ENCODE measurements around the gene FFAR1.

The FFAR1 gene

DNA sequence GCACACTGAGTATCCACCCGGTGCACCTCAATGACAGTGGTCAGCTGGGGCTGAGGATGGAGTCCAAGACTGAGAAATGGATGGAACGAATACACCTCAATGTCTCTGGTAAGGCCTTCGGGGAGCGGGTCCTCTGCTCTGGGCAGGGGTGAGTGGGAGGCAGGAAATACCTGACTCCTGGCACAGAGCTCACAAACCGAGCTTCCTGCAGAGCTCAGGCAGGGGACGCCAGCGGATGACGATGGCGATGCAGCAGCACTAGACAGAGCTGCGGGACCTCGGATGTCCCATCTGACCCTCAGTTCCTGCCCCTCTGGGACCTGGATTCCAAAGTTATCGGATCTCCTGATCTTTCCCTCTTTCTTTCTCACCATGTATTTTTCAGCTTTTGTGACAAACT, 14.9 kb upstream of the FFAR1 start:
- H3K4me3 ChIP-seq (ENCODE audit: low read depth, low read length): peak overlapping the region; percentile 98
- TF ChIP-seq, protein P1, sequence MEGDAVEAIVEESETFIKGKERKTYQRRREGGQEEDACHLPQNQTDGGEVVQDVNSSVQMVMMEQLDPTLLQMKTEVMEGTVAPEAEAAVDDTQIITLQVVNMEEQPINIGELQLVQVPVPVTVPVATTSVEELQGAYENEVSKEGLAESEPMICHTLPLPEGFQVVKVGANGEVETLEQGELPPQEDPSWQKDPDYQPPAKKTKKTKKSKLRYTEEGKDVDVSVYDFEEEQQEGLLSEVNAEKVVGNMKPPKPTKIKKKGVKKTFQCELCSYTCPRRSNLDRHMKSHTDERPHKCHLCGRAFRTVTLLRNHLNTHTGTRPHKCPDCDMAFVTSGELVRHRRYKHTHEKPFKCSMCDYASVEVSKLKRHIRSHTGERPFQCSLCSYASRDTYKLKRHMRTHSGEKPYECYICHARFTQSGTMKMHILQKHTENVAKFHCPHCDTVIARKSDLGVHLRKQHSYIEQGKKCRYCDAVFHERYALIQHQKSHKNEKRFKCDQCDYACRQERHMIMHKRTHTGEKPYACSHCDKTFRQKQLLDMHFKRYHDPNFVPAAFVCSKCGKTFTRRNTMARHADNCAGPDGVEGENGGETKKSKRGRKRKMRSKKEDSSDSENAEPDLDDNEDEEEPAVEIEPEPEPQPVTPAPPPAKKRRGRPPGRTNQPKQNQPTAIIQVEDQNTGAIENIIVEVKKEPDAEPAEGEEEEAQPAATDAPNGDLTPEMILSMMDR (IDR thresholded peaks at IDR 0.05; ENCODE audit: borderline replicate concordance, insufficient read depth, low read depth, low read length): no peak

DNA sequence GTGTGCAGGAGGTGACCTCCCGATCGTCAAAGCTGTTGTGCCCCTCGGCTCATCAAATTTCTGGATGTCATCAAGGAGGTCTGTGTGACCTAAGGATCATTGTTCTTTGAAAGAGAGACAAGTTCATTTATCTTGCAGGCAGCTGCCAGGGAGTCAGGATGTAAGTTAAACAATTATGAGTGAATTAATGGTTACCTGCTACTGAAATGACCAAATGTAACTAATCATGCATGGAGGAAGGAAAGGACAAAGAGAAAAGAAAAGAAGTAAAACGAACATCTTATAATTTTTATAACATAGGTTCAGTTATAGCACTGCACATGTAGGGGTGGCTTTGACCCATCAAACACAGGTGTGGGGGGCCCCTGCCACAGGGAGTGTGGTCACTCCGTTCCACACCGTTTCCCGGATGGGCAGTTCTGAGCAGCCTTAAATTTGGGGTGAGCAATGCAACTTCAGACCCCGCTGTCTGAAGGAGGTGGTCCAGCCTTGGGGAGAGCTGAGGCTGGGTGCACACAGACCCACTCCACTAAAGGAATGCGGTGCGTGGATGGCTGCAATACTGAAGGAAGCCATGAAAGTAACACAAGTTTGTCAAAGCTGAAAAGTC, 13.5 kb upstream of the FFAR1 start:
- TF ChIP-seq, protein P1 (IDR thresholded peaks at IDR 0.05; ENCODE audit: borderline replicate concordance, insufficient read depth, low read depth, low read length): no peak
- H3K4me3 ChIP-seq (ENCODE audit: low read depth, low read length): peak overlapping the region; percentile 98

DNA sequence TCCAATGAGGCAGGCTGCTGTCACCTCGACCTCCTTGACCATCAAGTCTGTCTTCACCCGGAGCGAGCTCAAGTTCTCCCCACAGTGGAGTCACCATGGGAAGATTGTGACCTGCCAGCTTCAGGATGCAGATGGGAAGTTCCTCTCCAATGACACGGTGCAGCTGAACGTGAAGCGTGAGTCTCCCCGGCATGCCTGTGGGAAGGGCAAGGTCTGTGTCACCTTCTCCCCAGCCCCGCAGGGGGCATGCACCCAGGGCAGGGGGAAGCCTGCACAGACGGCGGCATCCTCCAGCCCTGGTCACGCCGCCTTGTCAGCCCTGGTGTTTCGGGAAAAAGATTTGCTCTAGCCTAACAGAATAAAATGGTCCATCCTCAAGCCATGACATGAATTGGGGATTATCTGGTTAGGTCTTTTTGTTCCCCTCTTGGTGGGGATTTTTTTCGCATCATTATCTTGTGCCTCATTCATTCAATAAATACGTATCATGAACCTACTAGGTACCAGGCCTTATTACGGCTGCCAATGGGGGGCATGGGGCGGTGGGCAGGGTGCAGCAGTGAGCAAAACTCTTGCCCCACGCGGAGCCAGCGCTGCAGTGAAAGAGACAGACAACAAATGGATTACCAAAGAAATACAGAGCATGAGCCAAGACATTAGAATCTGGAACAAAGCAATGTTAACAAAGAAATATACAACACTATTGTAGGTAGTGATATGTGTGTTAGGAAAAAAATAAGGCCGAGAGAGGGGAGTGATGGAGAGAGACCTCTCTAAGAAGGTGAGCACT, 11.3 kb upstream of the FFAR1 start:
- H3K4me3 ChIP-seq (ENCODE audit: low read depth, low read length): no peak overlapping the region
- TF ChIP-seq, protein P1 (IDR thresholded peaks at IDR 0.05; ENCODE audit: borderline replicate concordance, insufficient read depth, low read depth, low read length): no peak

DNA sequence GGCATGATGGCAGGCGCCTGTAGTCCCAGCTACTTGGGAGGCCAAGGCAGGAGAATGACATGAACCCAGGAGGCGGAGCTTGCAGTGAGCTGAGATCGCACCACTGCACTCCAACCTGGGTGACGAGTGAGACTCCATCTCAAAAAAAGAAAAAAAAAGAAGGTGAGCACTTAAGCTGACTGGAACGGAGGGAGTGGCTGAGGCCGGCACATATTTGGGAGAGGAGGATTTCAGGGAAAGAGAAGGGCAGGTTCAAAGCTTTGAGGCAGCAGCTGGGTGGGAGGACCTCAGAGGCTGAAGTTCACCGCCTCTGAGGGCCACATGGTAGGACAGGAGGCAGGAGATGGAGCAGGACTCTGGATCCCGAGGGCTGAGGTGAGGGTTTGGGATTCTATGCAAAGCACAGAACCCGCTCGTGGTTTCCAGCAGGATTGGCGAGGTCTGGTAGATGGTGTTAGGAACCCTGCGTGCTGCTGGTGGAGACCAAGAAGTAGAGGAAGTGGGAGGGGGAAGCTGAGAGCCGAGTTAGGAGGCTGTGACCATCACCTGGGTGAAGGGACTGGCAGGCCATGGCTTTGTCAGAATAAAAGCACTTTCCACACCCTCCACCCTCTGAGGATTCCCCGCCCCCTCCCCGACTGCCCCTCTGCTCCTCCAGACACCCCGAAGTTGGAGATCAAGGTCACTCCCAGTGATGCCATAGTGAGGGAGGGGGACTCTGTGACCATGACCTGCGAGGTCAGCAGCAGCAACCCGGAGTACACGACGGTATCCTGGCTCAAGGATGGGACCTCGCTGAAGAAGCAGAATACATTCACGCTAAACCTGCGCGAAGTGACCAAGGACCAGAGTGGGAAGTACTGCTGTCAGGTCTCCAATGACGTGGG, 10.4 kb upstream of the FFAR1 start:
- H3K4me3 ChIP-seq (ENCODE audit: low read depth, low read length): no peak overlapping the region
- TF ChIP-seq, protein P1 (IDR thresholded peaks at IDR 0.05; ENCODE audit: borderline replicate concordance, insufficient read depth, low read depth, low read length): no peak

DNA sequence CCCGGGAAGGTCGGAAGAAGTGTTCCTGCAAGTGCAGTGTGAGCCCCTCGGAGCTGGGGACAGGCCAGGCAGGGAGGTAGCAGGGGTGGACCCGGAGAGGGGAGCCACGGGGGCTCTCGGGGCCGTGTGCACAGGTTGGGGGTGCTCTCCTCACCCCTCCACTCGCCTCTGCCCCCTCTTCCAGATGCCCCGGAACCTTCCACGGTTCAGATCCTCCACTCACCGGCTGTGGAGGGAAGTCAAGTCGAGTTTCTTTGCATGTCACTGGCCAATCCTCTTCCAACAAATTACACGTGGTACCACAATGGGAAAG, 9.8 kb upstream of the FFAR1 start:
- TF ChIP-seq, protein P1 (IDR thresholded peaks at IDR 0.05; ENCODE audit: borderline replicate concordance, insufficient read depth, low read depth, low read length): no peak

DNA sequence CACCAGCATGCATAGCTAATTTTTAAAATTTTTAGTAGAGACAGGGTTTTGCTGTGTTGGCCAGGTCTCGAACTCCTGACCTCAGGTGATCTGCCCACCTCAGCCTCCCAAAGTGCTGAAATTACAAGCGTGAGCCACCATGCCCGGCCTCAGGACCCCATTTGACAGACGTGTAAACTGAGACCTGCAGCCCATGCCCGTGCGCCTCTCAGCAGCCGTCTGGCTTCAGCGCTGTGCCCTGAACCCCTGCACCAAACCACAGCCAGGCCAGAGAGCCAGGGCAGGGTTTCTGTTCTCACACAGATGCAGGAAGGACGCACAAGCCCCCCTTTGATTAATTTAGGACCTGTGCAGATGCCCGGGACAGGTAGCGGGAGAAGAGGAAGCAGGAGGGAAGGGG, 7.3 kb upstream of the FFAR1 start:
- TF ChIP-seq, protein P1 (IDR thresholded peaks at IDR 0.05; ENCODE audit: borderline replicate concordance, insufficient read depth, low read depth, low read length): no peak
- H3K4me3 ChIP-seq (ENCODE audit: low read depth, low read length): no peak overlapping the region

More for the DNA sequence above, 9.8 kb upstream of the FFAR1 start:
- no peak overlapping the region for H3K4me3 ChIP-seq (ENCODE audit: low read depth, low read length)
